ENCODE data around the gene GIN1. TPM values are rescaled to one million over a fixed set of nuclear protein-coding genes. Genes with fewer than 3 reads are reported as not detected.

GIN1 gene
- total RNA-seq, 1 donor: 5.1 TPM

GRCh38 chr5:103041071-103041676 is 78.8 kb downstream of the GIN1 start:
- peak overlapping the region; percentile 27 for H2AFZ ChIP-seq (ENCODE audit: low read length)

DNA sequence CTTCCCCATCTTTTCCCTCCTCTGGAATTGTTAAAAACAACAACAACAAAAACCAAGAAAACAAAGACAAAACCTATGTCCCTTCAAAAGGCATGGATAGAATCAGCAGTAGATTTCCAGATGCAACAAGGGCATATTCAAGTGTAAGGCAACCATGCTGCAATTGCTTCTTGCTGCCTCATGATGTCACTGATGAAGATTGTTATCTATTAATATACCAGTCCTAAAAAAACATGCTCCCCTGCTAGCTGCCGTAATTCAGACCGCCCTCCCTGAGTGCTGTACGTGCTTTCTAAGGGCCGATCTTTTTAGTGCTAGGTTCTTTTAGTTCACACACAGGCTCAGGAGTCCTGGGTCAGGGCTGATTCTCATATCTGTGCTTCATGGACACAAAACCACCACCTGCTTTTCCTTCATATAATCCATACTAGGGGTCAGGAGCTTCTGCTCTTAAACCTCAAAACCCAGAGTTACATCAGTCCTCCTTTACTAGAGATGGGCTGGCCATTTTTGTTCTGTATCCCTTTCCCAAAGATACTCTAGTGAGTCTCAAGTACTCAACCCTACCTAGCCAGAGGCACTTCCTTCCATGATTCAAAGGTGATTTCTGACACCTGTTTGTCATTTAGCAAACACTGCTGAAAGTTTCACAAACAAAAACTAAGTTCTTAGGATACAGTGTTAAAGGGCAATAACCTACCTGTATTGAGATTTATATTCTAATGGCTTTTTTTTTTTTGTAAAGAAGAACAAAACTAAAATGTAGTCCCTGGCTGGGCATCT is 82.1 kb downstream of the GIN1 start:
- H3K27ac ChIP-seq (ENCODE audit: low read depth, low read length): no peak overlapping the region
- no peaks in the 10 kb centered on the region for H3K36me3 ChIP-seq (ENCODE audit: insufficient read depth, low read length)
- H3K4me3 ChIP-seq (ENCODE audit: insufficient read depth, low read length): no peak overlapping the region
- DNase-seq (ENCODE audit: insufficient read length, low spot score, missing footprints): peak; percentile 73
- no peaks in the 10 kb centered on the region for H3K4me1 ChIP-seq (ENCODE audit: insufficient read depth, low read length)
- H2AFZ ChIP-seq (ENCODE audit: low read length): no peak overlapping the region
- H4K20me1 ChIP-seq (ENCODE audit: insufficient read depth, low read length): no peaks in the 10 kb centered on the region
- TF ChIP-seq, protein P1, sequence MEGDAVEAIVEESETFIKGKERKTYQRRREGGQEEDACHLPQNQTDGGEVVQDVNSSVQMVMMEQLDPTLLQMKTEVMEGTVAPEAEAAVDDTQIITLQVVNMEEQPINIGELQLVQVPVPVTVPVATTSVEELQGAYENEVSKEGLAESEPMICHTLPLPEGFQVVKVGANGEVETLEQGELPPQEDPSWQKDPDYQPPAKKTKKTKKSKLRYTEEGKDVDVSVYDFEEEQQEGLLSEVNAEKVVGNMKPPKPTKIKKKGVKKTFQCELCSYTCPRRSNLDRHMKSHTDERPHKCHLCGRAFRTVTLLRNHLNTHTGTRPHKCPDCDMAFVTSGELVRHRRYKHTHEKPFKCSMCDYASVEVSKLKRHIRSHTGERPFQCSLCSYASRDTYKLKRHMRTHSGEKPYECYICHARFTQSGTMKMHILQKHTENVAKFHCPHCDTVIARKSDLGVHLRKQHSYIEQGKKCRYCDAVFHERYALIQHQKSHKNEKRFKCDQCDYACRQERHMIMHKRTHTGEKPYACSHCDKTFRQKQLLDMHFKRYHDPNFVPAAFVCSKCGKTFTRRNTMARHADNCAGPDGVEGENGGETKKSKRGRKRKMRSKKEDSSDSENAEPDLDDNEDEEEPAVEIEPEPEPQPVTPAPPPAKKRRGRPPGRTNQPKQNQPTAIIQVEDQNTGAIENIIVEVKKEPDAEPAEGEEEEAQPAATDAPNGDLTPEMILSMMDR (IDR thresholded peaks at IDR 0.05; ENCODE audit: extremely low read depth, low read depth, low read length): no peak
- no peaks in the 10 kb centered on the region for H3K79me2 ChIP-seq (ENCODE audit: insufficient read depth, low read length)
- no peaks in the 10 kb centered on the region for H3K9me3 ChIP-seq (ENCODE audit: low read depth, low read length)
- H3K27me3 ChIP-seq (ENCODE audit: insufficient read depth, low read length): no peaks in the 10 kb centered on the region
- no peak overlapping the region for H3K4me2 ChIP-seq (ENCODE audit: insufficient read depth, low read length)

More at GRCh38 chr5:103041071-103041676, 78.8 kb downstream of the GIN1 start:
- Histone ChIP-seq H3K36me3 (ENCODE audit: insufficient read depth, low read length) (no peaks in the 10 kb centered on the region), H3K27ac (ENCODE audit: low read depth, low read length) (no peak overlapping the region), H3K9me3 (ENCODE audit: low read depth, low read length) (no peaks in the 10 kb centered on the region), H3K4me3 (ENCODE audit: insufficient read depth, low read length) (no peak overlapping the region), H3K4me1 (ENCODE audit: insufficient read depth, low read length) (no peaks in the 10 kb centered on the region), H3K79me2 (ENCODE audit: insufficient read depth, low read length) (no peaks in the 10 kb centered on the region), H3K27me3 (ENCODE audit: insufficient read depth, low read length) (no peaks in the 10 kb centered on the region), H4K20me1 (ENCODE audit: insufficient read depth, low read length) (no peaks in the 10 kb centered on the region), H3K4me2 (ENCODE audit: insufficient read depth, low read length) (peak overlapping the region; percentile 42)
- TF ChIP-seq, protein P1 (IDR thresholded peaks at IDR 0.05; ENCODE audit: extremely low read depth, low read depth, low read length): peak; percentile 66
- DNase-seq (ENCODE audit: insufficient read length, low spot score, missing footprints): peak; percentile 54

DNA sequence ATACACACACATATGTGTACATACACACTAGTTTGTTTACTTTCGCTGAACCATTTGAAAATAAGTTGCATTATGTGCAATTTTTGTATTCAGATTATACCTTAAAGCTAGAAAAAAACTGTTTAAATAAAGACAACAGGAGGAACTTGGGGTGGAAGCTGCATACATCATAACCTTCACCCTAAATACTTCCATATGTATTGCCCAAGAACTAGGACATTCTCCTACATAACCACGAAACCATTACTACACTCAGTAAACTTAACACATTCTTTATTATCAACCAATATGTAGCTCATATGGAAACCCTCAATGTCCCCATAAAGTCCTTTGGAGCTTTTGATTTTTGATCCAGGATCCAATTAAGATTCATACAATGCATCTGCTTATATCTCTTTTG is 83.3 kb downstream of the GIN1 start:
- no peak overlapping the region for H3K4me2 ChIP-seq (ENCODE audit: insufficient read depth, low read length)
- no peaks in the 10 kb centered on the region for H3K27me3 ChIP-seq (ENCODE audit: insufficient read depth, low read length)
- DNase-seq (ENCODE audit: insufficient read length, low spot score, missing footprints): no peak
- no peak overlapping the region for H2AFZ ChIP-seq (ENCODE audit: low read length)
- no peak overlapping the region for H3K4me3 ChIP-seq (ENCODE audit: insufficient read depth, low read length)
- H3K4me1 ChIP-seq (ENCODE audit: insufficient read depth, low read length): no peaks in the 10 kb centered on the region
- TF ChIP-seq, protein P1 (IDR thresholded peaks at IDR 0.05; ENCODE audit: extremely low read depth, low read depth, low read length): no peak
- no peak overlapping the region for H3K27ac ChIP-seq (ENCODE audit: low read depth, low read length)
- H3K79me2 ChIP-seq (ENCODE audit: insufficient read depth, low read length): no peaks in the 10 kb centered on the region
- no peaks in the 10 kb centered on the region for H3K9me3 ChIP-seq (ENCODE audit: low read depth, low read length)
- H3K36me3 ChIP-seq (ENCODE audit: insufficient read depth, low read length): peaks cover 5% of the 10 kb centered on the region
- H4K20me1 ChIP-seq (ENCODE audit: insufficient read depth, low read length): no peaks in the 10 kb centered on the region

Other genes starting within 250 kb of the GIN1 start
- 78.5 and 89.3 TPM in 2 replicates for gene PPIP5K2, start 163 bp upstream of the GIN1 start, total RNA-seq
- 8.0 and 10.3 TPM in 2 replicates for gene MACIR, start 138.6 kb upstream of the GIN1 start, total RNA-seq

Measured in osteoblast (primary cell).